Stimulated activated CD4-positive, alpha-beta T cell treated with anti-CD3 and anti-CD28 coated beads, TNF-alpha, amount 100 ng/mL, for 1 hour (primary cell): ENCODE results near the gene ZDHHC20.

Experiments
- DNase-seq, 3 donors: peaks; one replicate each; pipeline ENCODE4 v3.0.0-alpha.2; 2020; ENCODE audit warnings: low read depth in 3 of 3, low spot score in 1 of 3

Gene ZDHHC20

GRCh38 chr13:21362741-21363140 is 96.4 kb downstream of the ZDHHC20 start:
- no peak for DNase-seq

- no peak for DNase-seq
Observed at GRCh38 chr13:21361706-21362105, 97.4 kb downstream of the ZDHHC20 start.

- no peak for DNase-seq
Observed at GRCh38 chr13:21361123-21361522, 98.0 kb downstream of the ZDHHC20 start.

- no peak for DNase-seq
Observed at GRCh38 chr13:21360463-21360862, 98.6 kb downstream of the ZDHHC20 start.

GRCh38 chr13:21359855-21360254 is 99.2 kb downstream of the ZDHHC20 start:
- no peak for DNase-seq

GRCh38 chr13:21355304-21355703 is 103.8 kb downstream of the ZDHHC20 start:
- no peak for DNase-seq

GRCh38 chr13:21354721-21355120 is 104.4 kb downstream of the ZDHHC20 start:
- DNase-seq = no peak

GRCh38 chr13:21348488-21349120 is 110.5 kb downstream of the ZDHHC20 start:
- no peak for DNase-seq

GRCh38 chr13:21347753-21348318 is 111.3 kb downstream of the ZDHHC20 start:
- no peak for DNase-seq

GRCh38 chr13:21344662-21345176 is 114.4 kb downstream of the ZDHHC20 start:
- no peak for DNase-seq

- no peak for DNase-seq
Observed at GRCh38 chr13:21343659-21344058, 115.4 kb downstream of the ZDHHC20 start.

GRCh38 chr13:21342699-21343442 is 116.2 kb downstream of the ZDHHC20 start:
- no peak for DNase-seq

- no peak for DNase-seq
Observed at GRCh38 chr13:21341637-21342422, 117.3 kb downstream of the ZDHHC20 start.

- no peak for DNase-seq
Observed at GRCh38 chr13:21338639-21339278, 120.3 kb downstream of the ZDHHC20 start.

GRCh38 chr13:21338156-21338555 is 120.9 kb downstream of the ZDHHC20 start:
- no peak for DNase-seq

GRCh38 chr13:21336609-21337349 is 122.3 kb downstream of the ZDHHC20 start:
- no peak for DNase-seq

- DNase-seq = no peak
Observed at GRCh38 chr13:21333186-21333585, 125.9 kb downstream of the ZDHHC20 start.

- DNase-seq = no peak
Observed at GRCh38 chr13:21330126-21330861, 128.8 kb downstream of the ZDHHC20 start.

- no peak for DNase-seq
Observed at GRCh38 chr13:21328836-21329477, 130.1 kb downstream of the ZDHHC20 start.
